ENCODE measurements around the gene ZNF324B.
"Not testable (repeated sequence)": the region's sequence is repeated elsewhere in the genome, so short reads cannot be mapped to it uniquely, and the experiment has no call there.

The ZNF324B gene

DNA sequence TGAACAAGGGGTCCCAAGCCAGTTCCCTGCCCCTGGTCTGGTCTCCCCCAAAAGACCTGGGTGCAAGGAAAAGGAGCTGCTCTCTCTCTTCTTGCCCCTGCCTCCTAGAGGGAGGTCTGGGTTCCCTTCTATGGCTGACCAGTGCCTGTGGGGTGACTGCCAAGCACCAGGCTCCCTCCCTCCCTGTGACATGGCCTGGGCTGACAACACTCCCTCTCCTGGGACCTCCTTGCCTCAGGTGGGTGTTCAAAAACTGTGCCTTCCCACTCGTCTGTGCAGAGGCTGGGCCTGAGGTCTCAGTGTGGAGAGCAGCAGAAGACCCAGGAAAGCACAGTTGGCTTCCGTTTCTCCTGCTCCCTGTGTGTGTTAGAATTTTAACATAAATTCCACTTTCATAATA is 29.4 kb downstream of the ZNF324B start:
- DNase-seq (ENCODE audit: low read depth): no peak
- H3K4me3 ChIP-seq (ENCODE audit: low read depth, low read length): no peak overlapping the region
- TF ChIP-seq, protein P1, sequence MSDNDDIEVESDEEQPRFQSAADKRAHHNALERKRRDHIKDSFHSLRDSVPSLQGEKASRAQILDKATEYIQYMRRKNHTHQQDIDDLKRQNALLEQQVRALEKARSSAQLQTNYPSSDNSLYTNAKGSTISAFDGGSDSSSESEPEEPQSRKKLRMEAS (IDR thresholded peaks at IDR 0.05; ENCODE audit: low read depth, low read length): no peak
- TF ChIP-seq, protein P2, sequence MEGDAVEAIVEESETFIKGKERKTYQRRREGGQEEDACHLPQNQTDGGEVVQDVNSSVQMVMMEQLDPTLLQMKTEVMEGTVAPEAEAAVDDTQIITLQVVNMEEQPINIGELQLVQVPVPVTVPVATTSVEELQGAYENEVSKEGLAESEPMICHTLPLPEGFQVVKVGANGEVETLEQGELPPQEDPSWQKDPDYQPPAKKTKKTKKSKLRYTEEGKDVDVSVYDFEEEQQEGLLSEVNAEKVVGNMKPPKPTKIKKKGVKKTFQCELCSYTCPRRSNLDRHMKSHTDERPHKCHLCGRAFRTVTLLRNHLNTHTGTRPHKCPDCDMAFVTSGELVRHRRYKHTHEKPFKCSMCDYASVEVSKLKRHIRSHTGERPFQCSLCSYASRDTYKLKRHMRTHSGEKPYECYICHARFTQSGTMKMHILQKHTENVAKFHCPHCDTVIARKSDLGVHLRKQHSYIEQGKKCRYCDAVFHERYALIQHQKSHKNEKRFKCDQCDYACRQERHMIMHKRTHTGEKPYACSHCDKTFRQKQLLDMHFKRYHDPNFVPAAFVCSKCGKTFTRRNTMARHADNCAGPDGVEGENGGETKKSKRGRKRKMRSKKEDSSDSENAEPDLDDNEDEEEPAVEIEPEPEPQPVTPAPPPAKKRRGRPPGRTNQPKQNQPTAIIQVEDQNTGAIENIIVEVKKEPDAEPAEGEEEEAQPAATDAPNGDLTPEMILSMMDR (IDR thresholded peaks at IDR 0.05; ENCODE audit: low read depth, low read length): no peak
- no peak for TF ChIP-seq MYC (IDR thresholded peaks at IDR 0.05; ENCODE audit: low read depth, low read length)
- TF ChIP-seq POLR2A (IDR thresholded peaks at IDR 0.05; ENCODE audit: extremely low read depth, insufficient read length): no peak

DNA sequence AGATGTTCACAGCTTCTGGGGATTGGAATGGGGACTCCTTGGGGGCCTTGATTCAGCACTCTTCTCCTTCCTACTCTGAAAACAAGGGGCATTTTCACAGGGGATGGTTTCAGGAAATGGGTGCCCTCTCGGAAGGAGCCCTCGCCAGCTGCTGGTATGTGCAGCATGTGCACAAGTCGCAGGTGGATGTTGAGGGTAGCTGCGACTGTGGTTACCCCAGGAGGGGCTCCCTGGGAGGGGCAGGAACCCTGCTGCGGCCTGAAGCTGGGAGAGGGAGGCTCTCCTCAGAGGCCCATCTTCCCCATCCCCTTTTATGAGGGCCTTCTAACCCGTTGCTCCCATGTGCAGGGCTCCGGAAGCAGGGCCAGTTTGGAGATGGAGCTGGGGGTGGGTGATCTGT is 30.9 kb downstream of the ZNF324B start:
- no peak for DNase-seq (ENCODE audit: low read depth)
- no peak for TF ChIP-seq MYC (IDR thresholded peaks at IDR 0.05; ENCODE audit: low read depth, low read length)
- TF ChIP-seq POLR2A (IDR thresholded peaks at IDR 0.05; ENCODE audit: extremely low read depth, insufficient read length): no peak
- TF ChIP-seq, protein P2 (IDR thresholded peaks at IDR 0.05; ENCODE audit: low read depth, low read length): no peak
- TF ChIP-seq, protein P1 (IDR thresholded peaks at IDR 0.05; ENCODE audit: low read depth, low read length): no peak
- H3K4me3 ChIP-seq (ENCODE audit: low read depth, low read length): no peak overlapping the region

DNA sequence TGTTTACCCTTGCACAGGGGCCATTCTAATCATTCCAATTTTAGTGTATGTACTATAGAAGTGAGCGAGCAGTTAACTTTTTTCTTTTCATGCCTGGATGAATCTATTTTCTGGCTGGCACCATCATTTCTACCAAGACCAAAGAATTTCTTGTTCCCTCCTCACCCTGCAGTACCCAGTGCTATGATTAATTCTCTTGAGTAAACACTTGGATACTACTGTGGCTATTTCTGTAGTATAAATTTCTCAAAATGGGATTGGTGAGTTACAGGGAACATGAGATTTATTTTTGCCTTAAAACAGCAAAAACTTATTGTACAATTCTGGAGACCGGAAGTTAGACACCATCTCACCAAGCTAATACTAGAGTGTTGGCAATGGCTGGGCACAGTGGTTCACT is 32.4 kb downstream of the ZNF324B start:
- TF ChIP-seq, protein P1 (IDR thresholded peaks at IDR 0.05; ENCODE audit: low read depth, low read length): no peak
- TF ChIP-seq POLR2A (IDR thresholded peaks at IDR 0.05; ENCODE audit: extremely low read depth, insufficient read length) (no peak), MYC (IDR thresholded peaks at IDR 0.05; ENCODE audit: low read depth, low read length) (no peak)
- TF ChIP-seq, protein P2 (IDR thresholded peaks at IDR 0.05; ENCODE audit: low read depth, low read length): no peak
- DNase-seq (ENCODE audit: low read depth): no peak

DNA sequence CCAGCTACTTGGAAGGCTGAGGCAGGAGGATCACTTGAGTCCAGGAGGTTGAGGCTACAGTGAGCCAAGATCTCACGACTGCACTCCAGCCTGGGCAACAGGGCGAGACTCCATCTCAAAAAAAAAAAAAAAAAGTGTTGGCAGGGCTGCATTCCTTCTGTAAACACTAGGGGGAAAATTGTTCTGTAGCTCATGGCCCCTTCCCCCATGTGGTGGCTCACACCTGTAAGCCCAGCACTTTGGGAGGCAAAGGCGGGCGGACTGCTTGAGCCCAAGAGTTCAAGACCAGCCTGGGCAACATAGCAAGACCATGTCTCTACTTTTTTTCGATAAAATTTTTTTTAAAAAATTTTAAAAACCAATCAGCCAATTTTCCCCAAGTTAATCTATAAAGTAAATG is 32.9 kb downstream of the ZNF324B start:
- DNase-seq (ENCODE audit: low read depth); H3K4me3 ChIP-seq (ENCODE audit: low read depth, low read length): not testable (repeated sequence)

More for the DNA sequence above, 32.4 kb downstream of the ZNF324B start:
- no peak overlapping the region for H3K4me3 ChIP-seq (ENCODE audit: low read depth, low read length)

DNA sequence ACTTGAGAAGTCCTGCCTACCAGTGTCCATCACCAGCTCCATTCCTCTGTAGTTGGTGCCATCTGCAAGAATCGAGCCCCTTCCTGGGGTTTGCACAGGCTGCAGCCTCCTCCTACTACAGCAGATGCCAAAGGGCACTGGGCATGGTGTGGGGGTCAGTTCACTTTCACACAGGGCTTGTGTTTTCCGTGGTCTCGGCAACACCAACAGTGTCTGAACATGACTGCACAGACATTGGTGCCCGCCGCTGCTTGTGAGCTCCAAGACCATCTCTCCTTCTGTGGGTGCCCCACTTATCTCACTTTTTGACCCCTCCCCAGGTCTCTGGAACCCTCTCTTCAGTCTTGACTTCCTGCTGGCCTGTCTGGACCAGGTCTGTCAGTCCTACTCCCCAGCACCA is 40.0 kb downstream of the ZNF324B start:
- no peak overlapping the region for H3K4me3 ChIP-seq (ENCODE audit: low read depth, low read length)

DNA sequence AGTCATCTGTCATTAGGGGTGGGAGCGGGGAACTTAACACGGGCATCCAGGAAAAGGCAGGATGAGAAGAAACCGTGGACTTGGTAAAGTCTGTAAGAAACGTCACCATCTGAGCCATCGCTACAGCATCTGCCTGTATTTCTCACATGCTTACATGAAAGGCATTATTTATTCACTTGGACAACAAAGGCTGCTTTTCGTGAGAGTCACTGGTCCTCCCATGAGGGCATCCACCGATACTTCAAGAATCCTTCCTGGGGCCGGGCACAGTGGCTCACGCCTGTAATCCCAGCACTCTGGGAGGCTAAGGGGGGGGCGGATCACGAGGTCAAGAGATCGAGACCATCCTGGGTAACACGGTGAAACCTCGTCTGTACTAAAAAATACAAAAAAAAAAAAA is 40.8 kb downstream of the ZNF324B start:
- TF ChIP-seq MYC (IDR thresholded peaks at IDR 0.05; ENCODE audit: low read depth, low read length) (no peak), POLR2A (IDR thresholded peaks at IDR 0.05; ENCODE audit: extremely low read depth, insufficient read length) (no peak)
- TF ChIP-seq, protein P1 (IDR thresholded peaks at IDR 0.05; ENCODE audit: low read depth, low read length): no peak
- TF ChIP-seq, protein P2 (IDR thresholded peaks at IDR 0.05; ENCODE audit: low read depth, low read length): no peak
- H3K4me3 ChIP-seq (ENCODE audit: low read depth, low read length): no peak overlapping the region
- no peak for DNase-seq (ENCODE audit: low read depth)

More for the DNA sequence above, 40.0 kb downstream of the ZNF324B start:
- TF ChIP-seq MYC (IDR thresholded peaks at IDR 0.05; ENCODE audit: low read depth, low read length): no peak
- TF ChIP-seq, protein P1 (IDR thresholded peaks at IDR 0.05; ENCODE audit: low read depth, low read length): no peak
- TF ChIP-seq POLR2A (IDR thresholded peaks at IDR 0.05; ENCODE audit: extremely low read depth, insufficient read length): no peak
- TF ChIP-seq, protein P2 (IDR thresholded peaks at IDR 0.05; ENCODE audit: low read depth, low read length): no peak
- DNase-seq (ENCODE audit: low read depth): no peak
